Measurements from ENCODE around the gene CPEB3.

CPEB3 gene

DNA sequence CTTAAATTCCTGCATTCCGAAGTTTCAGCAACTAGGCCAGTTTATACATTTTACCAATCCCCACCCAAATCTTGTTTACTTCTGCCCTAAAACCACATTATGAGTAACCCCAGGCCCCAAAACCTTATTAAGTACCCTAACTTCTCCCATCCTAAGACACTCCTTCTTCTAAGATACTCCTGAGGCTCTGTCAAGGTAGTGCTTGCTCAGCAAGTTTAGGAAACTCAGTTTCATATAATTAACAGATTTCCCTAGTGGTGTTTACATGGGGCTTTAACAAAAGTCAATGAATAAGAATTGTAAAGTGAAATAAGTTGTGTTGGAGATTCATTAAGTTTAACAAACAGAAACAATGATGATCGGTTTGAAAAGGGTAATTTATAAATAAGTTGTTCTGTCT is 77.8 kb downstream of the CPEB3 start:
- no peak for DNase-seq
- ATAC-seq, result no peak

DNA sequence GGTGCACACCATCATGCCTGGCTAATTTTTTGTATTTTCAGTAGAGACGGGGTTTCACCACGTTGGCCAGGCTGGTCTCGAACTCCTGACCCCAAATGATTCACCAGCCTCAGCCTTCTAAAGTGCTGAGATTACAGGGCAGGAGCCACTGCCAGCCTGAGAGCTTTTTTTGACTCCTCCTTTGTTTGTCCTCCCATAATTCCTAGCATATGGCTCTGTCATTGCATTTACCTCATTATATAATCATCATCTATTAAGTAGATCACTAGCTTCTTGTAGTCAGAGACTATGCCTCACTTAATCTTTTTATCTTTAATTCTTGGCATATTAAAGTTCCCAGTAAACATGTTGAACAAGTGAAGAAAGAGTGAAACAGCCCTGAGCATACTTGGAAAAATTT is 82.1 kb downstream of the CPEB3 start:
- no peak for ATAC-seq
- no peak for DNase-seq

- DNase-seq (no peak), ATAC-seq (no peak)
Observed at GRCh38 chr10:92208157-92208720, 82.6 kb downstream of the CPEB3 start.

DNA sequence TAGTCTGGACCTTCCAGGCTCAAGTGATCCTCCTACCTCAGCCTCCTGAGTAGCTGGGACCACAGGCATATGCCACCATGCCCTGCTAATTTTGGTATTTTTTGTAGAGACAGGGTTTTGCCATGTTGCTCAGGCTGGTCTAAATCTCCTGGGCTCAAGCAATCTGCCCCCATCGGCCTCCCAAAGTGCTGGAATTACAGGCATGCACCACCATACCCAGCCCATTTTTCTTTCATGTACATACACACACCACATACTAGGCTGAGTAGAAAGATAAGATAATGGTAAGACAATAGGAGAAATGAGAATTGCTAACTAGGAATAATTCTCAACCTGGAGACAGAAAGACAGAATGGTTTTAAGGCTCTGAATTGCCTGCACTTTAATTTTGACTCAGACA is 83.8 kb downstream of the CPEB3 start:
- ATAC-seq, result no peak
- DNase-seq, result no peak

DNA sequence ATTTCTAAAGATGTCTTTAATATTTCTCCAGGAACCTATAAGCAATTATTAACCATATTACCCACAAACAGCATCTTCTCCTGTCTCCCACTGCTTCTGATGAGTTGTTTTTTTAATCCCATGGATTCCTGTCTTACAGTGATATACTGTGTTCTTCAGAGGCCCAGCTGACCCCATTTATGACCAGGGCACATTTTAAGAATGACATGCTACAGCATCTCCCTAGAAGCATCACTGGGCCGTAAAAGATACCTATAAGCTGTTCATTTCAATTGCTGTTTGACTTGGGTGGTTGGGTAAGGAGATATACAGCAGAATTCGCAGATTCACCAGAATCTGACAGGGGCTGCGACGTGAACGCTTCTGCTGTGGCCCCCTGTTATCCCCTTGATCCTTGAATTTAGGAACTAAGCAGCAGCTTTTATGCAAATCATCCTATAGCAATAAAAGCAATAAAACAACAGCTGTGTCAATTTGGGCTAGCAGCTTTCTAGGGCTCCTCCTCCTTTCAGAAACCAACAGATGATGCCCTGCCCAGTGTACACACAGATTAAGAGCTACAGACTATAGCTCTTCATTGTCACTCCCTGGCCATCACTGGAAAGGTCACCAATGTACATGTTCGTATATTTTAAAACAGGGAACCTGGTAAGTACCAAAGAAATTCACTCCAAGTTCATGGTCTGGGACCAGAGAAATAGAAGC is 86.8 kb downstream of the CPEB3 start:
- DNase-seq (no peak), ATAC-seq (no peak)

DNA sequence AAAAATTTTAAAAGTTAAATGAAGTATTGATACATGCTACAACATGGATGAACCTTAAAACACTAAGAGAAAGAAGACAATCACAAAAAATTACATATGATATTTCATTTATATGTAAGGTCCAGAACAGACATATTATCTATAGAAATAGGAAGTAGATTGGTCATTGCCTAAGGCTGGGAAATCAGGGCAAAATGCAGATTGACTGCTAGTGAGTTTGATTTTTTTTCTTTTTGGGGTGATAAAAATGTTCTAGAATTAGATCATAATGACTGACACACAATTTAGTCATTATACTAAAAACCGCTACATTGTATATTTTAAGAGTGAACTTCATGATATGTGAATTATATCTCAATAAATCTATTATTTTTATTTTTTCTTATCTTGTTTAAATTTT is 88.3 kb downstream of the CPEB3 start:
- DNase-seq, result no peak
- ATAC-seq, result no peak

DNA sequence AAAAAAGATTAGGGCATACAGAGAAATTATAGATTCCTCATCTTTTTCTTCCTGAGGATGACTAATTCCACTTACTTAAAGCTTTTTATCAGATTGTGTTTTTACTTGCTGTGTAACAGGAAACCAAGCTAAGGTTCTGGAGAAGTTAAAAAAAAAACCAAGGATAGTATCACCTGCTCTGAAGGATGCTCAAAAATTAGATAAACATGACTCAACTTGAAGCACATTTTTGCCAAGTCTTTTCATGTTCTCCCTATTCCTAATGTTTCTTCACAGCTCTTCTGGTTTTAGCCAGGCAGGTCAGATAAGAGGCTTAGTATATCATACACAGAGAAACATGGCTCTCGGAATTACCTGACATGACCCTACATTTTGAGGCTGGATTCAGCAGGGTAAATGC is 90.3 kb downstream of the CPEB3 start:
- DNase-seq, result no peak

DNA sequence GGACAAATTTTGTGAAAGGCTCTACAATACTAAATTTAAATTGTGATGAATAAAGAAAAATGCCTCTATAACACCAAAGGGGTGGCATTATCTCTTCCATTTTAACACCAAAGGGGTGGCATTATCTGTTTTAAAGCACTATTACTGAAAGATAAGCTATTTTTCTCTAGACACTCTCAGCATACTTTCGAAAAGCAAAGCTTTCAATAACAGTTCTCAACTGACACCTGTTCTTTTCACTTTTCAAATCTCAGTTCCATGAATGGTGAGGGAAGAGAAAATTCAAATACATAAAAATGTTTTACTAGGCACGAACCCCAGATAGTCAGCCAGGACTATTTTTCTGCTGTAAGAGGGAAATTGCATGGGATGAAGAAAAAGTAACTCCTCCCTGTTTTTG is 103.8 kb downstream of the CPEB3 start:
- ATAC-seq, result no peak

More for the DNA sequence above, 90.3 kb downstream of the CPEB3 start:
- ATAC-seq, result no peak

GRCh38 chr10:92184977-92185376 is 105.9 kb downstream of the CPEB3 start:
- ATAC-seq, result no peak
- no peak for DNase-seq

More for the DNA sequence above, 103.8 kb downstream of the CPEB3 start:
- DNase-seq, result no peak

- no peak for DNase-seq
- no peak for ATAC-seq
Observed at GRCh38 chr10:92183199-92183598, 107.7 kb downstream of the CPEB3 start.

GRCh38 chr10:92181575-92181974 is 109.3 kb downstream of the CPEB3 start:
- ATAC-seq (no peak), DNase-seq (no peak)

DNA sequence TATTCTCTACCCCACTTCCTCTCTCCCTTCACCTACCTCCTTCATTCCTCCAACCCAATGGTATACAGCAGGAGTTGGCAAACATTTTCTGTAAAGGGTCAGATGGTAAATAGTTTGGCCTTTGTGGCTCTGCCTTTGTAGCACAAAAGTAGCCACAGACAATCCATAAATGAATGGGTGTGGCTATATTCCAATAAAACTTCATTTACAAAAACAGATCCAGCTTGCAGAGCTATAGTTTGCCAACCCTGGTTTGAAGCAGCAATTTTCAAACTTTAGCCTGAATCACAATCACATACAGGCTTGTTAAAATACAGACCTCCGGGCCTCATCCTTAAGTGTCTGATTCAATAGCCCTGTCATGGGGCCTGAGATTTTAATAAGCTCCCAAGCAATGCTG is 110.5 kb downstream of the CPEB3 start:
- DNase-seq, result no peak
- ATAC-seq, result no peak

DNA sequence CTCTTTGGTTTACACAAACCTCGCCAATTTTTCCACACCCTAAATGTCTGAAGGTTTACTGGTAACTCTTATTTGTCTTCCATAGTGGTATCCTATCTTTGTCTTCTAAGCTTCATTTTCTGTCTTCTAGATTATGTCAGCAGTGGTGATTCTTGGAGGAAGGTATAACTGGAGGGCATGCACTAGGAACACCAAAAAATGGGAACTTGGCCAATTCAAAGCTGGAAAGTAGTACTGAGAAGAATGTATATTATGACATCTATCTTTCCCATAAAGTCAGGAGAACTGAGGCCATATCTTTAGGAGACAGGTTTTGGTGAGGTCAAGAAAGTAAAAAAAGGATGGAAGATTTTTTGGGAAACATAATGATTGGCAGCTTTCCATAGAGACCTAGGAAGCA is 113.3 kb downstream of the CPEB3 start:
- ATAC-seq, result no peak
- no peak for DNase-seq

DNA sequence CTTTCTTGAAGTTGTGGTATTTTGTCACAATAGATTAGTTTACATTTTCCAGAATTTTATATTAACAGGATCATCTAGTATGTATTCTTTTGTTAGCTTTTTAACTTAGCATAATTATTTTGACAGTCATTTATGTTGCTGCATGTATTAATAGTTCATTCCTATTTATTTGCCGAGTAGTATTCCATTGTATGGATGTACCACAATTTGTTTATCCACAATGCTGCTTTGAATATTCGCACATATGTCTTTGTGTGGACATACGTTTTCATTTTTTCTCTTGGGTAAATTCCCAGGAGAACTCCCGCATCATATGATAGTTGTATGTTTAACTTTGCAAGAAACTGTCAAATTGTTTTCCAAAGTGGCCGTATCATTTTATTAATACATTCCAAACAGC is 115.7 kb downstream of the CPEB3 start:
- DNase-seq (no peak), ATAC-seq (no peak)

- ATAC-seq (no peak), DNase-seq (no peak)
Observed at GRCh38 chr10:92173996-92174395, 116.9 kb downstream of the CPEB3 start.

GRCh38 chr10:92164036-92164696 is 126.7 kb downstream of the CPEB3 start:
- ATAC-seq (no peak), DNase-seq (no peak)

- ATAC-seq (no peak), DNase-seq (no peak)
Observed at GRCh38 chr10:92162541-92162940, 128.3 kb downstream of the CPEB3 start.

- no peak for ATAC-seq
- DNase-seq, result no peak
Observed at GRCh38 chr10:92156874-92157773, 133.8 kb downstream of the CPEB3 start.

GRCh38 chr10:92150823-92151222 is 140.1 kb downstream of the CPEB3 start:
- DNase-seq, result no peak
- ATAC-seq, result no peak

GRCh38 chr10:92149261-92149660 is 141.6 kb downstream of the CPEB3 start:
- ATAC-seq, result no peak
- no peak for DNase-seq

DNA sequence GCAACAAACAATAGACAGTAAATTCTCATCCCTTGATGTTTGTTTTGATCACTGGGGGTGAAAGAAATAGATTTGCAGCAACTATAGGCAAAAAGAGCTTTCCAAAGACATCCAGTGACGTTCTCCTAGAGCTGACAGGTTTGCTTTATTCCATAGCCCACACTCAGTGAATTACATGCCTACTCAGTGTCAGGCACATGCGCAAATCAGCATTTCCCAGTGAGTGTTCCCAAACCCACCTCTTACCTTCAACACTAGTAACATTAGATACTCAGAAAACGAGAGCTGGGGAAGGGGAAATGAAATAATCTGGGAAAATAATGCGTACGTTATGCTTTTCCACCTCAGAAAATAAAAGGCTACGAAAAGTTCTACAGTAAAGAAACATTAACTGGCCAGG is 144.1 kb downstream of the CPEB3 start:
- DNase-seq (no peak), ATAC-seq (no peak)

- DNase-seq, result no peak
- ATAC-seq, result no peak
Observed at GRCh38 chr10:92146107-92146506, 144.8 kb downstream of the CPEB3 start.

GRCh38 chr10:92142949-92143348 is 147.9 kb downstream of the CPEB3 start:
- no peak for DNase-seq
- ATAC-seq, result no peak

All from stimulated activated naive CD8-positive, alpha-beta T cell treated with anti-CD3 and anti-CD28 coated beads, Interleukin-15, Interleukin-2, amounts not matched to agents 100 U/mL and 50 U/mL, for 24 hours (primary cell).